HEK293T (cell line): ENCODE data around the gene RAB3IL1.

Experiments used
- ARNT ChIP-seq: fragments of 450-650 bp; IDR thresholded peaks from 2 replicates; pipeline ENCODE4 v1.6.1; 2017; ENCODE audit warnings: mild to moderate bottlenecking
- BHLHE40 ChIP-seq: fragments of 450-650 bp; IDR thresholded peaks from 2 replicates; pipeline ENCODE4 v1.6.1; 2016; ENCODE audit warnings: mild to moderate bottlenecking, moderate library complexity, borderline replicate concordance
- FOXM1 ChIP-seq: fragments of 450-650 bp; IDR thresholded peaks from 2 replicates; pipeline ENCODE4 v1.6.1; 2017; ENCODE audit warnings: mild to moderate bottlenecking, borderline replicate concordance
- PKNOX1 ChIP-seq: fragments of 450-650 bp; IDR thresholded peaks from 2 replicates; pipeline ENCODE4 v1.6.1; 2016
- SUZ12 ChIP-seq: fragments of 450-650 bp; IDR thresholded peaks from 2 replicates; pipeline ENCODE4 v1.6.1; 2016; ENCODE audit warnings: mild to moderate bottlenecking

GRCh38 chr11:61854206-61854895 is 63.0 kb downstream of the RAB3IL1 start:
- no peak for TF ChIP-seq PKNOX1
- TF ChIP-seq ARNT: no peak
- TF ChIP-seq SUZ12: no peak
- no peak for TF ChIP-seq FOXM1
- TF ChIP-seq BHLHE40: no peak
